BLaER1 treated with 17β-estradiol and CSF1 and Interleukin-3, amounts not matched to agents 10 nM and 100 nM (cell line): ENCODE results near the gene GLB1L2.

Experiments
- H3K27ac ChIP-seq, 11 experiments: shearing (Covaris generic); formaldehyde crosslinking; 2 replicates each; pipeline ENCODE4 v1.8.1; 2022
- H3K27me3 ChIP-seq, 11 experiments: shearing (Covaris generic); formaldehyde crosslinking; 2 replicates each; pipeline ENCODE4 v1.8.1; 2022
- H3K36me3 ChIP-seq, 11 experiments: shearing (Covaris generic); formaldehyde crosslinking; 2 replicates each; pipeline ENCODE4 v1.8.1; 2022
- H3K4me1 ChIP-seq, 10 experiments: shearing (Covaris generic); formaldehyde crosslinking; 2 replicates each; pipeline ENCODE4 v1.8.1; 2022
- H3K4me2 ChIP-seq, 11 experiments: shearing (Covaris generic); formaldehyde crosslinking; 2 replicates each; pipeline ENCODE4 v1.8.1; 2022
- H3K4me3 ChIP-seq, 10 experiments: shearing (Covaris generic); formaldehyde crosslinking; 2 replicates each; pipeline ENCODE4 v1.8.1; 2022
- H3K9ac ChIP-seq, 11 experiments: shearing (Covaris generic); formaldehyde crosslinking; 2 replicates each; pipeline ENCODE4 v1.8.1; 2022
- H3K9me3 ChIP-seq, 11 experiments: shearing (Covaris generic); formaldehyde crosslinking; replicated peaks in 1 of 11; 2 replicates each; pipeline ENCODE4 v1.8.1; 2022
- H4K20me1 ChIP-seq, 11 experiments: shearing (Covaris generic); formaldehyde crosslinking; 2 replicates each; pipeline ENCODE4 v1.8.1; 2022
- Cebpa-rat ChIP-seq, 11 experiments: shearing (Covaris generic); IDR thresholded peaks; 2 replicates each; pipeline ENCODE4 v1.8.1; 2022

Gene GLB1L2

GRCh38 chr11:134334796-134335571 is 3.2 kb downstream of the GLB1L2 start:
- no peak overlapping the region for H3K4me2 ChIP-seq
- no peak overlapping the region for H3K27ac ChIP-seq
- no peak for TF ChIP-seq Cebpa-rat (IDR thresholded peaks at IDR 0.05)

GRCh38 chr11:134337051-134337450 is 5.3 kb downstream of the GLB1L2 start:
- H3K4me2 ChIP-seq = no peak overlapping the region
- no peaks in the 10 kb centered on the region for H3K9me3 ChIP-seq
- peaks cover 0 to 17% (median 0%) of the 10 kb centered on the region in 11 experiments; a peak in 6 of 22 replicates for H4K20me1 ChIP-seq
- no peak overlapping the region; a peak in 1 of 22 replicates for H3K9ac ChIP-seq
- TF ChIP-seq Cebpa-rat (IDR thresholded peaks at IDR 0.05) = no peak
- peaks cover 6 to 21% (median 11%) of the 10 kb centered on the region in 10 experiments; a peak in 19 of 20 replicates for H3K4me1 ChIP-seq
- no peaks in the 10 kb centered on the region for H3K36me3 ChIP-seq
- peaks cover 9 to 22% (median 19%) of the 10 kb centered on the region in 11 experiments for H3K27me3 ChIP-seq
- H3K27ac ChIP-seq = no peak overlapping the region
- no peak overlapping the region for H3K4me3 ChIP-seq

More at GRCh38 chr11:134334796-134335571, 3.2 kb downstream of the GLB1L2 start:
- peaks cover 8 to 28% (median 18%) of the 10 kb centered on the region in 10 experiments for H3K4me1 ChIP-seq
- H3K36me3 ChIP-seq = no peaks in the 10 kb centered on the region
- H3K4me3 ChIP-seq = no peak overlapping the region
- no peaks in the 10 kb centered on the region for H3K9me3 ChIP-seq
- peaks cover 25 to 40% (median 37%) of the 10 kb centered on the region in 11 experiments for H3K27me3 ChIP-seq
- no peak overlapping the region for H3K9ac ChIP-seq
- H4K20me1 ChIP-seq = peaks cover 0 to 17% (median 0%) of the 10 kb centered on the region in 11 experiments; a peak in 6 of 22 replicates

GRCh38 chr11:134338068-134338467 is 6.3 kb downstream of the GLB1L2 start:
- TF ChIP-seq Cebpa-rat (IDR thresholded peaks at IDR 0.05) = no peak
- H4K20me1 ChIP-seq = peaks cover 0 to 10% (median 0%) of the 10 kb centered on the region in 11 experiments; a peak in 6 of 22 replicates
- H3K4me2 ChIP-seq = no peak overlapping the region
- no peaks in the 10 kb centered on the region for H3K9me3 ChIP-seq
- peaks cover 0 to 12% (median 9%) of the 10 kb centered on the region in 11 experiments; a peak in 19 of 22 replicates for H3K27me3 ChIP-seq
- H3K4me1 ChIP-seq = peaks cover 0 to 16% (median 4%) of the 10 kb centered on the region in 10 experiments; a peak in 8 of 20 replicates
- H3K36me3 ChIP-seq = no peaks in the 10 kb centered on the region
- no peak overlapping the region for H3K4me3 ChIP-seq
- no peak overlapping the region for H3K27ac ChIP-seq
- H3K9ac ChIP-seq = no peak overlapping the region

GRCh38 chr11:134338654-134339053 is 6.9 kb downstream of the GLB1L2 start:
- Histone ChIP-seq H3K4me2 (no peak overlapping the region), H3K36me3 (no peaks in the 10 kb centered on the region), H3K27ac (no peak overlapping the region), H3K27me3 (peaks cover 0 to 6% (median 3%) of the 10 kb centered on the region in 11 experiments; a peak in 10 of 22 replicates), H4K20me1 (peaks cover 0 to 5% (median 0%) of the 10 kb centered on the region in 11 experiments; a peak in 3 of 22 replicates), H3K4me1 (peaks cover 0 to 16% (median 2%) of the 10 kb centered on the region in 10 experiments; a peak in 8 of 20 replicates), H3K4me3 (no peak overlapping the region), H3K9ac (no peak overlapping the region), H3K9me3 (no peaks in the 10 kb centered on the region)
- no peak for TF ChIP-seq Cebpa-rat (IDR thresholded peaks at IDR 0.05)

- no peaks in the 10 kb centered on the region for H3K9me3 ChIP-seq
- H3K27ac ChIP-seq = no peak overlapping the region
- no peak overlapping the region for H3K4me2 ChIP-seq
- H3K4me3 ChIP-seq = no peak overlapping the region
- no peak for TF ChIP-seq Cebpa-rat (IDR thresholded peaks at IDR 0.05)
- H3K4me1 ChIP-seq = peaks cover 0 to 15% (median 0%) of the 10 kb centered on the region in 10 experiments; a peak in 5 of 20 replicates
- no peaks in the 10 kb centered on the region for H3K27me3 ChIP-seq
- no peak overlapping the region for H3K9ac ChIP-seq
- no peaks in the 10 kb centered on the region; a peak in 1 of 22 replicates for H4K20me1 ChIP-seq
- no peaks in the 10 kb centered on the region for H3K36me3 ChIP-seq
Measured at GRCh38 chr11:134339756-134340155, 8.0 kb downstream of the GLB1L2 start.

- Histone ChIP-seq H3K4me3 (no peak overlapping the region), H3K4me1 (peaks cover 0 to 15% (median 0%) of the 10 kb centered on the region in 10 experiments; a peak in 6 of 20 replicates), H3K9ac (no peak overlapping the region), H4K20me1 (no peaks in the 10 kb centered on the region; a peak in 1 of 22 replicates), H3K27me3 (no peaks in the 10 kb centered on the region), H3K4me2 (no peak overlapping the region), H3K36me3 (no peaks in the 10 kb centered on the region), H3K27ac (no peak overlapping the region), H3K9me3 (no peaks in the 10 kb centered on the region)
- no peak for TF ChIP-seq Cebpa-rat (IDR thresholded peaks at IDR 0.05)
Measured at GRCh38 chr11:134340354-134340964, 8.7 kb downstream of the GLB1L2 start.

GRCh38 chr11:134341805-134342571 is 10.2 kb downstream of the GLB1L2 start:
- no peaks in the 10 kb centered on the region for H3K27me3 ChIP-seq
- no peaks in the 10 kb centered on the region for H3K9me3 ChIP-seq

GRCh38 chr11:134342572-134343340 is 11.0 kb downstream of the GLB1L2 start:
- no peak overlapping the region for H3K9ac ChIP-seq
- H3K9me3 ChIP-seq = no peaks in the 10 kb centered on the region
- H4K20me1 ChIP-seq = no peaks in the 10 kb centered on the region
- H3K36me3 ChIP-seq = no peaks in the 10 kb centered on the region
- H3K4me2 ChIP-seq = peak overlapping the region in 3 of 11 experiments; percentile 4 to 51 (median 25); a peak in 3 of 22 replicates
- H3K4me1 ChIP-seq = peaks cover 7 to 20% (median 13%) of the 10 kb centered on the region in 10 experiments; a peak in 18 of 20 replicates
- H3K27me3 ChIP-seq = no peaks in the 10 kb centered on the region
- TF ChIP-seq Cebpa-rat (IDR thresholded peaks at IDR 0.05) = no peak
- no peak overlapping the region for H3K4me3 ChIP-seq
- H3K27ac ChIP-seq = no peak overlapping the region

More at GRCh38 chr11:134341805-134342571, 10.2 kb downstream of the GLB1L2 start:
- Histone ChIP-seq H3K4me3 (no peak overlapping the region), H3K9ac (no peak overlapping the region), H3K36me3 (no peaks in the 10 kb centered on the region), H4K20me1 (no peaks in the 10 kb centered on the region), H3K4me2 (no peak overlapping the region), H3K27ac (no peak overlapping the region), H3K4me1 (peaks cover 7 to 20% (median 13%) of the 10 kb centered on the region in 10 experiments; a peak in 18 of 20 replicates)
- TF ChIP-seq Cebpa-rat (IDR thresholded peaks at IDR 0.05) = no peak
